ENCODE measurements around the gene RPL36AL.
"Not testable (repeated sequence)": the region's sequence is repeated elsewhere in the genome, so short reads cannot be mapped to it uniquely, and the experiment has no call there.

The RPL36AL gene

DNA sequence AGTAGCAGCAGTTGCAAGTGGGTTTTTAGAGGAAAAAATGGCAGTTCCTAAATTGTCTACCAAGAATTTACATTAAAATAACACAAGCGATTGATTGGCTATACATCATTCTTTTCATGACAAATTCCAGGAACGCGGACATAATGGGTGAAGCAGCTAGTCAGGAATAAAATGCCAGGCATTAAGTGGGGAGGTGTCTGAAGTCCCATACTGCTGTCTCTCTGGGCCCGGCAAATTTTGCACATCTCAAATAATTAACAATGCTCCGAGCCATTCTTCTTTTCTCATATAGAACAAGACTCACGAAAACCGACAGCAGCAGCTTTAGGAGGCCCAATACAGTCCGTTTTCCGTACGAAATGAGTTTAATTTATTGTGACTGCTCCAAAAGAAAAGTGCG lies 696 bp downstream of the RPL36AL start:
- in situ Hi-C loops (cut with MboI; ENCODE audit: low sequenced_read_pairs), result no loop called here

DNA sequence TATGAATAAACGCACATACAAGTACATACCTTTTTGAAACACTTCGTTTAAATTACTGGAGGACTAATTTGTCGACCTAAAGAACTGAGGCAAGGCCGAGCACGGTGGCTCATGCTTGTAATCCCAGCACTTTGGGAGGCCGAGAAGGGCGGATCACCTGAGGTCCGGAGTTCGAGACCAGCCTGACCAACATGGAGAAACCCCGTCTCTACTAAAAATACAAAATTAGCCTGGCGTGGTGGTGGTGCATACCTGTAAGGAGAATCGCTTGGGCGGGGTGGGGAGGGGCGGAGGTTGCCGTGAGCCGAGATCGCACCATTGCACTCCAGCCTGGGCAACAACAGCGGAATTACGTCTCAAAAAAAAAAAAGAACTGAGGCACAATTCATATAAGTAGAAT lies 1.2 kb downstream of the RPL36AL start:
- in situ Hi-C loops (cut with MboI; ENCODE audit: low sequenced_read_pairs), result not testable (repeated sequence)

DNA sequence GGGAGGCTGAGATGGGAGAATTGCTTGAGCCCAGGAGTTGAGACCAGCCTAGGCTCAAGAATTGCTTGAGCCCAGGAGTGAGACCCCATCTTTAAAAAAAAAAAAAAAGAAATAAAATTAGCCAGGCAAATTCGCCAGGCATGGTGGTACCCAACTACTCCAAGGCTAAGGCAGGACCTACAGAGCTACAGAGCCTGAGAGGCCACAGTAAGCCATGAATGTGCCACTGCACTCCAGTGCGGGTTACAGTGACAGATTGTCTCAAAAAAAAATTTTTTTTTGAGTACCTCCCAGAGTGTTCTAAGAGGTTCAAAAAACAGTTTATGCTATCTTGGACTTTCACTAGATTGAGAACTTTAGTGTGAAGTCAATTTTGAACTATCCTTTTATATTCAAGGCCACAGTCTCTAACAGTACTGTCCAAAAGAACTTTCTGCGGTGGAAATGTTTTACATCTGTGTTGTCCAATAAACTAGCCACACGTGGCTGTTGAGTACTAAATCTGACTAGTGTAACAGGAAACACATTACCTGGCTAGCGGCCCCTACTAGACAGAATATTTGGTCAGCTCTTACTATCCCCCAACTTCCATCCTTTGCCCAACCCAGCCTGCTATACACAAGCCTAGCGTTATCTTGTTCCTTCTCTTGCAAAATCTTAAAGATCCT lies 2.4 kb downstream of the RPL36AL start:
- in situ Hi-C loops (cut with MboI; ENCODE audit: low sequenced_read_pairs), result no loop called here

DNA sequence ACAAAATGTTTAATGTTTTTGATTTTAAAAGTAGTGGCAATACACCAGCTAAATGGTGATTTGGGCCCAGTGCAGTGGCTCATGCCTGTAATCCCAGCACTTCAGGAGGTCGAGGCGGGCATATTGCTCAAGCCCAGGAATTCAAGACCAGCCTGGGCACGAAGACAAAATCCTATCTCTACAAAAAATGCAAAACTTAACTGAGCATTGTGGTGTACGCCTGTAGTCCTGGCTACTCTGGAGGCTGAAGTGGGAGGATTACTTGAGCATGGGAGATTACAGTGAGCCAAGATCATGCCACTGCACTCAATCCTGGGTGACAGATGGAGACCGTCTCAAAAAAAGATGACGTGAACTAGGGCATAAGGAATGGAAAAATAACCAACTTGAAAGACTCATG lies 4.7 kb downstream of the RPL36AL start:
- in situ Hi-C loops (cut with MboI; ENCODE audit: low sequenced_read_pairs), result no loop called here

DNA sequence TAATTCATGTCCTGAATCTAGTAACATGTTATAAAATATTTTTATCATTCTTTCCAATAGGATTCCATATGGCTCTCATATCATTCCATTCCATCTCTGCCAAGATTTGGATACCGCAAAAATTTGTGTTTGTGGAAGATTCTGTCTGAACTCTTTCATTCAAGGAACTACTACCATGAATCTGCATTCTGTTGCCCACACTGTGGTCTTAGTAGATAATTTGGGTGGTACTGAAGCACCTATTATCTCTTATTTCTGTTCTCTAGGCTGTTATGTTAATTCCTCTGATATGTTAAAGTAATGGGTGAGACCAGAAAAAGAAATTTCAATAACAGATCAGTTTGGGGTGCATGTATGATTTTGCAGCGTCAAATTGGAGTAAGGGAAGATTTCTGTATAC lies 6.2 kb downstream of the RPL36AL start:
- in situ Hi-C loops (cut with MboI; ENCODE audit: low sequenced_read_pairs), result no loop called here

DNA sequence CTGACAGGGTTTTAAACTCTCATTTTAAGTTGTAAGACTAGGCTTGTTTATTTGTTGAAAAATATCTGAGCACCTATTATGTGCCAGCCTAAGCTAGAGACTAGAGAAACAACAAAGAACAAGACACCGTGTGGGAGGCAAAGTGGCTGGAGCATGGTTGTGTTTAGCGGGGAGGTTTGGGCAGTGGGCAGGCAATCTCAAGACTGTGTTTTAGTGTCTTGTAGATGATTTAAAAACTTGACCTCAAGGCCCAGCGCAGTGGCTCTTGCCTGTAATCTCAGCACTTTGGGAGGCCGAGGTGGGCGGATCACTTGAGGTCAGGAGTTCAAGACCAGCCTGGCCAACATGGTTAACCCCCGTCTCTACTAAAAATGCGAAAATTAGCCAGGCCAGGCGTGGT lies 7.8 kb downstream of the RPL36AL start:
- in situ Hi-C loops (cut with MboI; ENCODE audit: low sequenced_read_pairs), result no loop called here

DNA sequence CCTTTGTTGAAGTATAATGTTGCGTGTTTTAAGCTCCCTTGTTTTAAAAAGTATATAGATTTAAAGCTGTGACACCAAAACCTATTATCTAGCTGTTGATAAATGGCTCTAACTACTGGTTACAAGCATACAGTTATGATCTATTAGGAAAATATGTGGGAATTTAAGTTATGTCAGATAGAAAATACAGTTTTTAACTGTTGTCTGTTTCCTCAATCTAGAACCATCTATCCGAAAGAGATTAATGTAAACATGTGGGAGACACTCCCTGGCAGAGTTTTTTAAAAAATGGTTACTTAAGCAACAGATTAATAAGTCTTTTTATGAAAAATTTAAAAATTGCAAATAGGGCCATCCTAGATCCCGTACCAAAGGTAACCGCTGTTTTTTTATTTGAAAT lies 8.2 kb downstream of the RPL36AL start:
- in situ Hi-C loops (cut with MboI; ENCODE audit: low sequenced_read_pairs), result no loop called here

DNA sequence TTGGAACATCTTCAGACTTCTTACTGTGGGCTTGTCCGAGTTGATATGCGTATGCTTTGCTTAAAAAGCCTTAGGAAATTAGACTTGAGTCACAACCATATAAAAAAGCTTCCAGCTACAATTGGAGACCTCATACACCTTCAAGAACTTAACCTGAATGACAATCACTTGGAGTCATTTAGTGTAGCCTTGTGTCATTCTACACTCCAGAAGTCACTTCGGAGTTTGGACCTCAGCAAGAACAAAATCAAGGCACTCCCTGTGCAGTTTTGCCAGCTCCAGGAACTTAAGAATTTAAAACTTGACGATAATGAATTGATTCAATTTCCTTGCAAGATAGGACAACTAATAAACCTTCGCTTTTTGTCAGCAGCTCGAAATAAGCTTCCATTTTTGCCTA lies 12.8 kb downstream of the RPL36AL start:
- in situ Hi-C loops (cut with MboI; ENCODE audit: low sequenced_read_pairs), result no loop called here

DNA sequence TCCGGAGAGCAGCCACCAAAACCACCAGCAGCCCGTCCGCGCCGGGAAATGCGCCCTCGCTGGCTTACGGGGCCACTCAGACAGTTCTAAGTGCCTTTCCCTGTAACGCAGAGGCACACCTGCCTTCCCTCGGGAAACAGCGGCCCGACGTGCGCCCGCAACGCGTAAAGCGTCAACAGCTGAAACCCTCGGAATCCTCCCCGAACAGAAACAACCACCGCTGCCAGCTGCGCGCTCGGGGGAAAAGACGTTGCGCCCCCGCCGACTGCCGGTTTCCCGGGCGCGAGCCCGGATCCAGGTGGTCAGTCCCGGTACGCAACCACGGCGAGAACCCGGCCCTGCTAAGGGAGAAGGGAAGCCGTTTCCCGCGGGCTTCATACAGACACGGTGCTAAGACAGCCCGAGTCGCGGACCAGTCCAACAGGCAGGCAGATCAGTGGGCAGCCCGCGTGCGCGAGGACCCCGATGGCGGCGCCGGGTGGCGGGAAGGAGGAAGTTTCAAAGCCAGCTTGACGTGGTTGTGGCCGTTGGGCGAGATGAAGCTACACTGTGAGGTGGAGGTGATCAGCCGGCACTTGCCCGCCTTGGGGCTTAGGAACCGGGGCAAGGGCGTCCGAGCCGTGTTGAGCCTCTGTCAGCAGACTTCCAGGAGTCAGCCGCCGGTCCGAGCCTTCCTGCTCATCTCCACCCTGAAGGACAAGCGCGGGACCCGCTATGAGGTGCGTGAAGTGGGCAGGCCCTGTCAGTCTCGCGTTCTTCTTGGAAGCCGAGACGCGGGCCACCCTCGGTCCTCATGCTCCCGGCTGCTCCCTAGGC lies 21.7 kb downstream of the RPL36AL start, which contains the start of gene LRR1:
LRR1 (plus strand) TSS at position 456 of the 816 bp plus-strand sequence; CDS start at position 537, 81 bp downstream.
- in situ Hi-C loops (cut with MboI; ENCODE audit: low sequenced_read_pairs), result no loop called here

DNA sequence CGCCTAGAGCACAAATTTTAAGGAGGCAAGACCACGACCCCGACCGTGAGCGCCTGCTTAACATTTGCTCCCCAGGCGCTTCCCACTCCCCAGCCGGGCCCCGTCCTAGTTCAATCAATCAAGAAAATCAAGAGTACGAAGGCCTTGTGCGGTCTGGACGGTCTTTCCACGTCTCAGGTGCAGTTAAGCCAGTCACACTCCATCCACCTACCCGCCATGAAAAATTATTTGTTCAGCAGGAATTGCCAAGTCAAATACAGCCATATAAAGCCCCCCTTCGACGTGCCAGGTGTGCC lies 22.3 kb downstream of the RPL36AL start:
- in situ Hi-C loops (cut with MboI; ENCODE audit: low sequenced_read_pairs), result no loop called here

DNA sequence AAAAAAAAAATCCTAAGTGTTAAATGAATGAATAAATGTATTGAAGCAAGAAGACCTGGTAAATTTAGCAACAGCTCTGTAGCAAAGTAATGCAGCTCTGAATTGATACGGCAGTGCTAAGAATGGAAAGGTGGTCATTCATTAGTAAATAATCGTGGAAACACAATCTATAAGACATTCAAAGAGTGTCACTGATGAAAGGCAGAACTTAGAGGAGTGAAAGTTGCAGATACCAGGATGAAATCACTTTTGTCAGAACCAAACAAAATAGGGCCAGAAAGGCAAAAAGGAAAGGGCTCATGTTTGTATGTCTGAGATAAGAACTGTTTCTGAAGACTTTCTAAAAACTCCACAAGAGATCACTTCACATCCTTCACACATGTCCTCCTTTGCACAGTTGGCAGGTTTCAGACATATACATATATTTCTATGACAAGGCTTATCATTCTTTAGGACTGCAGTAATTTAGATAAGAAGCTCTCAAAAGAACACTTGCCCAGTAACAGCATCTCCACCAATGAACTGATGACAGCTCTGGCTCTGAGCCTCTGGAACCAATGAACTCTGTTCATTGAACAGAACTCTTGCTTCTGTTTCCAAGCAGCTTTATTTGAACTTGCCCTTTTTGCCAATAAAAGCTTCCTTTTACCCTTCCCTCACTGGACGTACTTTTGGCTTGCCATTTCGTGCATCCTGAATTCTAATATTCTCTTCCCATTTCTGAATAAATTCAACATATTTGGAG lies 25.9 kb downstream of the RPL36AL start:
- in situ Hi-C loops (cut with MboI; ENCODE audit: low sequenced_read_pairs), result no loop called here

DNA sequence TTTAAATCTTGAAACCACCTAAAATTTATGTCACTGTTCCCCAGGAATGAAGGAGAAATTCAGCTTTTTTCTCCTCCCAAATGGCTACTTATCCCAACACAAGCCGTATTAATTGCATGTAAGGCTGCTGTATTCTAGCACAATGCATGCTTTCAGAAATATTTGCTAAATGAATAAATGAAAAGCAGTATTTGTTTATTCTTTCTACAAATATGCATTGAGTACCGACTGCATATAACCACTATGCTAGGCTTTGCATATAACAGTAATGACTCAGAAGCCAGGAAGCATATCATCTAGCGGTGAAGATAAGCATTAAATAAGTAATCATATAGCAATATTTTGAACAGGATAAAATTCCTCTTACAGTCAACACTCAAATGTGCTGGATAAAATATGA lies 27.4 kb downstream of the RPL36AL start:
- in situ Hi-C loops (cut with MboI; ENCODE audit: low sequenced_read_pairs), result no loop called here

DNA sequence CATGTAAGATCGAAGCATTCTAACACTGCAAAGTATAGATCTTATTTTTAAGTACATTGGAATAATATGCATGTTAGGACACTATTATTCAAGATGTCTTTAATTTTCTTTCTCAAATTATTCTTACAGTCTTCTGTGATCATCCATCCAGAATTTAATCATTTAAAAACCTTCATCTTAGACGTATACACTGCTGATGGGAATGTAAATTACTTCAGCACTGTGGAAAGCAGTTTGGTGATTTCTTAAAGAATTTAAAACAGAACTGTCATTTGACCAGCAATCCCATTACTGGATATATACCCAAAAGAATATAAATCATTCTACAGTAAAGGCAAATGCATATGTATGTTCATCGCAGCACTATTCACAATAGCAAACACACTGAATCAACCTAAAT lies 31.0 kb downstream of the RPL36AL start:
- in situ Hi-C loops (cut with MboI; ENCODE audit: low sequenced_read_pairs), result no loop called here

DNA sequence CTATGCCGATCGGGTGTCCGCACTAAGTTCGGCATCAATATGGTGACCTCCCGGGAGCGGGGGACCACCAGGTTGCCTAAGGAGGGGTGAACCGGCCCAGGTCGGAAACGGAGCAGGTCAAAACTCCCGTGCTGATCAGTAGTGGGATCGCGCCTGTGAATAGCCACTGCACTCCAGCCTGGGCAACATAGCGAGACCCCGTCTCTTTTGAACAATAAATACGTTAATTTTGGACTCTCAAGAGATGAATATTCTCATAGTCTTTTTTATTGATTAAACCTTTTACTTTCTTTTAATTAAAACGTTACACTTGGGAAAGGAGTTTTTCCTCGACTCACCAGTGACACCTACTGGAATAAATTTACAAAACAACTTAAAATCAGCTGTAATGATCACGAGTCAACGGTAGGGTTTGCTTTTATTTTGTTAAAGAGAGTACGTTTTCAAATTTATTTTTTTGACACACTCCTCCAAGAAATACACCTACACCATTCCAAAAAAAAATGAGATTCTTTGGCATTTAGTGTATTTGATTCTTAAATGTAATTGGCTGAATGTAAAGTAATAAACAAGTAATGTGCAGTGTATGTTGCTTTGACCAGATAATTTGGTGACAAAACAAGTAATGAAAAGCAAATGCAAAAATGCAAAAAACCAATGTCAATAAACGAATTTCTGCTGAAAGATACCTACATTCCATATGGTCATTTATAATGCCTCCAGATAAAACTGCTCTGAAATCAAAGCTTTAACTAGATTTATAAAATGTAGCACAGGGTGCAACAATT lies 33.6 kb downstream of the RPL36AL start:
- in situ Hi-C loops (cut with MboI; ENCODE audit: low sequenced_read_pairs), result no loop called here

DNA sequence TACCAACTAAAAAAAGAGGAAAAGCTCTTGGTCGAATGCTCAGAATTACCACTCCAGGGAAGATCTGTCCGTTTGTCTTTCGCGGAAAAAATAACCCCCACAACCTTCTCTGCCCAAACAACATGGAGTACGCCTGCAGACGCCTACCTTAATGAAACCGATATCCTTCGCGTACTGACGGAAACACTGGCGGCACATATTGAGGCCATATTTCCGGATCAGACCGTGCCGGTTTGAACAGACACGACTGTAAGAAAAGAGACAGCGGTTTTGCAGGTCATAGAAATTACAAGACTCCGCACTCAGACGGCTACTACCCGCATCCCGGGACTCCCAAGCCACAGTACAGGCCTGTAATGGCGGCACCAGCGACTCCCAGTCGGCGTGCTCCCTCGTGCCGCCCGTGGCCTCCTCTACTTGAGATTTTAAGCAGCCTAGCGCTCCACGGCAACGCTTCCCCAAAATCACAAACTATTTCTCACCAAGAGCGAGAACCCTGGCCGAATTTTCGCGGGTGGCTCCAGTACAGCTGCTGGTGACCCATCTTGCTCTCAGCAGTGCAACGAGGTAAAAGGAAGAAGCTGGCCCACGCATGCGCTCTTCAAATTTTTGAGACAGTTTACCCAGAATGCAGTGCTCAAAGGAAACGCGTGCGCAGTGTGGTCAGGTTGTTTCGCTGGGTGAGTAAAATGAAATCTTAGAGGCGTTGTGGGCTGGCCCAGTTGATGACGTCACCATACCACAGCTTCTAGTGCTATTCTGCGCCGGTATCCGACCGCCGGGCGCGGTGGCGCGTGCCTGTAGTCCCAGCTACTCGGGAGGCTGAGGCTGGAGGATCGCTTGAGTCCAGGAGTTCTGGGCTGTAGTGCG lies 34.4 kb downstream of the RPL36AL start, which contains the start of gene RPS29:
RPS29 (minus strand) TSS at position 578 of the 870 bp plus-strand sequence; CDS start at position 544, 34 bp downstream.
- in situ Hi-C loops (cut with MboI; ENCODE audit: low sequenced_read_pairs), result no loop called here

DNA sequence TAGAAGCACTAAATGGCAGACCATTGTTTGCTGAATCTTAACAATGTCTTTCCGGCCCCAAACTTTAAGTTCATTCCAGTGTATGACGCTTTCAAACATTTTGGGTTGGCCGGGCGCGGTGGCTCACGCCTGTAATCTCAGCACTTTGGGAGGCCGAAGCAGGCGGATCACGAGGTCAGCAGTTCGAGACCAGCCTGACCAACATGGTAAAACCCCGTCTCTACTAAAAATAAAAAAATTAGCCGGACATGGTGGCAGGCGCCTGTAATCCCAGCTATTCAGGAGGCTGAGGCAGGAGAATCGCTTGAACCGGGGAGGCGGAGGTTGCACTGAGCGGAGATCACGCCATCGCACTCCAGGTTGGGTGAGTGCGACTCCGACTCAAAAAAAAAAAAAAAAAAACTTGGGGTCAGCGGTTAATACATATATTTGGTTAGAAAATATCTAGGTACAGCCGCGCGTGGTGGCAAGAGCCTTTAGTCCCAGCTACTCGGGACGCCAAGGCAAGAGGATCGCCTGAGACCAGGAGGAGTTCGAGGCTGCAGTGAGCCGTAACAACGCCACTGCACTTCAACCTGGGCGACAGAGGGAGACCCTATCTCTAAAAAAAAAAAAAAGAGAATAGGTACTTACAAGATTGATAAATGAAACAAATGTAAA lies 35.3 kb downstream of the RPL36AL start:
- in situ Hi-C loops (cut with MboI; ENCODE audit: low sequenced_read_pairs), result not testable (repeated sequence)

DNA sequence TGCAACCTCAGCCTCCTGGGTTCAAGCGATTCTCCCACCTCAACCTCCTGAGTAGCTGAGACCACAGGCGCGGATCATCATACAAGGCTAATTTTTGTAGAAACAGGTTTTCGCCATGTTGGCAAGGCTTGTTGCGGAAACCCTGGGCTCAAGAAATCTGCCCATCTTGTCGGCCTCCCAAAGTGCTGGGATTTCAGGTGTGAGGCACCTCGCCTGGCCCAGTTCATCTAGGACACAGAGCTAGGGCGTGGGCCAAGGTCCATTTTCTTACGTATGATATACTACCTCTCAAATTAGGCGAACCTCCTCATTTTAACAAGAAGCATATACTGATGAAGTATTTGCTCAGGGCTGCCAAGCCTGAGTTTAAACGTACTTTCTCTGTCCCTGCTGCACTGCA lies 36.4 kb downstream of the RPL36AL start:
- in situ Hi-C loops (cut with MboI; ENCODE audit: low sequenced_read_pairs), result no loop called here

DNA sequence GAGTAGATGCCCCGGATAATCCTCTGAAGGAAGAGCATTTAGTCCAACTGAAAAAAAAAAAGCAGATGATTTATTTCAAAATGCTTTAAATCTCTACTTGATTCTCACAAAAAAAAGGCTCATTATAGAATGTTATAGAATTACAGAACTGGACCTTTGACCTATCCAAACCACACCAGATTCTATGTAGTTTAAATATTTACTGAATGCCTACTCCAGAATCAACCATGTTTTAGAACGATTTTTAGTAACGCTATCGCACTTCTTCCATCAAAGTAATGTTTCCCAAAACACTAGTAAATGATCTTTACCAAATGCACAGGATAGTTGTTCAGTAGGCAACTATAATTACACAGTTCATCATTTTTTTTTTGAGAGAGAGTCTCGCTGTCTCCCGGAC lies 36.8 kb downstream of the RPL36AL start:
- in situ Hi-C loops (cut with MboI; ENCODE audit: low sequenced_read_pairs), result no loop called here

DNA sequence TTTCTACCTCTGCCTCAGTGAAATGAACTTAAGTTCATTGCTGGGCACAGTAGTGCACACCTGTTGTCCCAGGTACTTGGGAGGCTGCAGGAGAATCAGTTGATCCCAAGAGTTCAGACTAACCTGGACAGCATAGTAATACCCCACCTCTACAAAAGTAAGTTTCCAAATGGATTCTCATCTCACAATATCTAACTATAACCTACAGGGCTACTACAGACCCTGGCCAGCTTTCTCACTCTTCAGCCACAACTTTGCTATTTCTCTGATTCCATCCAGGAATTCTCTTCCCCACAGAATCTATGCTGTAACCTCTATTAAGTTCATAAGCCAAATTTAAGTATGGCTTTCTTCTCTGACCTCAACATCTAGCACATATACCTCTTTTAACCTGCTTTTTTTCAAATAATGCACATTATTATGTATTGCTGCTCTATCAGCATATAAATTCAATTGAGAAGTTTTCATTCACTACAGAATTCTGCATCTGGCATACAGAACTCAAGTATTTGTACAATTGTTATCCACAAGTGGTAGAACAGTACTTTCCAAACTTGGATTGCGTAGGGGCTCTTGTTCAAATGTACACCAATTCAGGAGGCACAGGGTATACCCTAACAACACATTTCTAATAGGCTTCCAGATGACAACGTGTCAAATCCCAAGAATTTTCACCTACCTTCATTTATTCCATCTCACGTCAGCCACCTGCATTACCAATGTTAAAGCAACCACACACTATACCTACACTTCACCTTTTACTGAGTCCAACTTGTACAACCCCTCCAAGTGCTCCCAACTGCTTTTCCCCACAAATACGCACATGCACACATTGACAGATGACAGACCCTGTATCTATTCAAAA lies 38.1 kb downstream of the RPL36AL start:
- in situ Hi-C loops (cut with MboI; ENCODE audit: low sequenced_read_pairs), result no loop called here
